HG03442 (cell line): ENCODE results near the gene ABHD16B.
"Not testable (repeated sequence)": the region's sequence is repeated elsewhere in the genome, so short reads cannot be mapped to it uniquely, and the experiment has no call there.

Experiments used
- ATAC-seq: cut with Tn5 transposase; IDR thresholded peaks from one replicate; pipeline ENCODE4 v1.9.1; 2021; ENCODE audit warnings: mild to moderate bottlenecking, moderate library complexity; ENCODE audit not compliant: unreplicated experiment

Gene ABHD16B

DNA sequence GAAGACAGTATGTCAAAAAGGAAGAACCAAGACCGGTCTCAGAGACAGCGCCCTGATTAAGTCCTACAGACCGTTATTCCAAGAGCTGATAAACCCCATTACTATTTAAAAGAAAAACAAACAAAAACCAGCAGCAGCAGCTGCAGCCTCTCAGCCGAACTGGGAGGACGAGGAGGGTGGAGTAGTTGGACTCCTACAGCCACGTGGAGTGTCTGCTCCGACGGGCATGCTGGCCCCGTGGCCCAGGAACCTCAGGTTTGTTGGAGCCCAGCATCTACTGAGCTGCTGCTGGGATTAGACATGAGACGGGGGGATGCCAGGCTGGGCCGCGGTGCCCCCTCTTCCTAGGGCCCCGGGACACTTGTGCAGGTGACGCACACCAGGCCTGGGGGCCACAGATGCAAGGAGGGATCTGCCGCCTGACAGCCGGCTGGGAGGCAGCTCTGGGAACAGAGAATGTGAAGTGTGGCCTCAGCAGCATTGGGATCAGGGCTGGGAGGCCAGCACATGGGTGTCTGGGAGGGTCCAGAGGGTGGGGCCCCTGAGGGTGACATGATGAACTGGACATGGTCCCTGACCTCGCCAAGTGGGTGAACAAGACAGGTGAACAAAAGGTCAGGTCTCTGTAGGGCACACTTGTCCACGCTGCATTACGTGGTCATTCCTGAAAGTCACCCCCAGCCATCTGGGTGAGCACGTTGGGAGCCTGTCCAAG lies 27.4 kb upstream of the ABHD16B start:
- no peak for ATAC-seq

- no peak for ATAC-seq
These were observed 26.8 kb upstream of the ABHD16B start for GRCh38 chr20:63834491-63834880.

DNA sequence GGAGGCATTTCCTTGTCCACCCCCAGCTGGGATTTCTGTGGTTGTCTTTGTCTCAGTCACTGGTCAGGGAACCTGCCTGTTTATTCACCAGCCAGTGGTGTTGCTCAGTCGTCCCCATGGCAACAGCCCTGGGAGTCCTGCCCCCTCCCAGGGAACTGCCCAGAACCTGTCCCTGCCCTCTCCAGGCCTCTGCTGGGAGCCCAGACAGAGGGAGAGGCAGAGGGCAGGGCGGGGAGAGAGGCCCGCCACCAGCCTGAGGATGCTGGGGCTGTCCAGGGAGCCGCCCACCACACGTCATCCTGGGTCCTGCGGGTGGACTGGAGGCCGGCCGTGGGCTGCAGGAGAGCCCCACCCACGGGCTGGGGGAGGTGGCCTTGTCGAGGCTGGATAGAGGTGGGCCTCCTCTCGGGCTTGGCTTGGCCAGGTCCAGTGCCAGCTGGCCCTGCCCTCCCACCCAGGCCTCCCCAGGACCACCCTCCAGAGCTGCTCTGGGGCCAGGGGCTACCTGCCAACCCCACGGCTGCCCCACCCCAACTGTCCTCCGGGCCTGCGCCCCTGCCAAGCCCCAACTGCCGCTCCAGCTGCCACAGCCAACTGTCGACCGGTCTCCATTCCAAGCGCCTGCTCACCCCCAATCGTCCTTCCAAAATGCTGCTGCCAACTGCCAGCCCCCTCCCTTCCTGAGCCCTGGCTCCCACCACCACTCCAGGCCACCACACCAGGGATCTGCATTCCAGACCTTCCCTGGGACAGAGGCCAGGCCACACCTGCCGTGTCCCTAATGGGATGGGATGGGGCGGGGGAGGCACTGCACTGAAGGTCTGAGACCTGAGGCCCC lies 26.1 kb upstream of the ABHD16B start:
- no peak for ATAC-seq

GRCh38 chr20:63836458-63837344 lies 24.6 kb upstream of the ABHD16B start:
- no peak for ATAC-seq

DNA sequence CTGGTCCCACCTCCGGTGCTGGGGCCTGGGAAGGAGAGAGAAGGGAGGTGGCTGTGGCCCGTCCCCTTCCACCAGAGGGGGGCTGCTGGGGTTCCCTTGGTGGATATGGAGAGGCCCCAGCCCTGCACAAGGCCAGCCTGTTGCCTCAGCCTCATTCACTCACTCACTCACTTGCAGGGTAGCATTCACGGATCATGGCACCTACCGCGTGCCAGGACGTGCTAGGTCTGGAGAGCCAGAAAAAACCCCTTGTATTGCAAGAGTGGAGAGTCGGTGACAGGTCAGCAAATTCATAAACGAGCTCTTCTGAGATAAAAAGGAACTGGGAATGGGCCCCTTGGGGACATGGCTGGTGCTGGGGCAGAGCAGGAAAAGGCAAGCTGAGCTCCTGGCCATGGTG lies 23.8 kb upstream of the ABHD16B start:
- no peak for ATAC-seq

DNA sequence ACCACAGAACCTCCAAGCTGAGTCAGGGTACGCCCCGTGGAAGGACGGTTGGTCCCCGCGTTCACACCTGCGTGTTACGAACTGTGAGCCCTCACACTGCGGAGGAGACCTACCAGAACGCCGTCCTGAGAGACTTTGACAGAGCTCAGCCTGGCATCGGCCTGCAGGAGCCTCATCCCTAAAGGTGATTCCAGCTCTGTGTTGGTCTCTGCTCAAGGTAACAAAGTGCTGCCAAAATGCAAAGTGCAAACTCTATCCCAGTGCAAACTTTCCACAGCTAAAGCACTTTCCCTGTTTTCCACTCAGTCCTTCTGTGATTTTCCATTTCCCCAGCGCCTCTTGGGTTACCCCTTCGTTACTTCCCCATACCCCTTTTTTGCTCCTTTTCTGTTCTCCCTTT lies 21.7 kb upstream of the ABHD16B start:
- no peak for ATAC-seq

- ATAC-seq = no peak
These were observed 20.9 kb upstream of the ABHD16B start for GRCh38 chr20:63840405-63840828.

DNA sequence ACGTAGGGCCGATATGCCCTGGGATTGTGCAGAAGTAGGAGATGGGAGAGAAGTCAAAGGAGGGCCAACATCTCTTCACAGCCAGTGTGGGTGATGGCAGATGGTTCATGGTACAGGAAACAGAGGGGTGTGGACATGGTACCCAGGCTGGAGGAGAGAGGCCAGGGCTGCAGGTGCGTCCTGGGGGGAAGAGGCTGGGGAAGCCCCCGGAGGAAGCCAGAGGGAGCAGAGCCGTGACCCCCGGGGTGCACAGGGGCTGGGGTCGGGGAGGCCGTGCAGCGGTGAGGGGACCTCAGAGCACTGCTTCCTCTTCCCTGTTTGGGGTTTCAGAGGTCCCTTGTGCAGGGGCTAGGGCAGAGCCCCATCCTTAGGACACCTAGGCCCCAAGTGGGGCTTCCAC lies 19.0 kb upstream of the ABHD16B start:
- no peak for ATAC-seq

- ATAC-seq = no peak
These were observed 18.1 kb upstream of the ABHD16B start for GRCh38 chr20:63843222-63843621.

- no peak for ATAC-seq
These were observed 17.5 kb upstream of the ABHD16B start for GRCh38 chr20:63843778-63844177.

DNA sequence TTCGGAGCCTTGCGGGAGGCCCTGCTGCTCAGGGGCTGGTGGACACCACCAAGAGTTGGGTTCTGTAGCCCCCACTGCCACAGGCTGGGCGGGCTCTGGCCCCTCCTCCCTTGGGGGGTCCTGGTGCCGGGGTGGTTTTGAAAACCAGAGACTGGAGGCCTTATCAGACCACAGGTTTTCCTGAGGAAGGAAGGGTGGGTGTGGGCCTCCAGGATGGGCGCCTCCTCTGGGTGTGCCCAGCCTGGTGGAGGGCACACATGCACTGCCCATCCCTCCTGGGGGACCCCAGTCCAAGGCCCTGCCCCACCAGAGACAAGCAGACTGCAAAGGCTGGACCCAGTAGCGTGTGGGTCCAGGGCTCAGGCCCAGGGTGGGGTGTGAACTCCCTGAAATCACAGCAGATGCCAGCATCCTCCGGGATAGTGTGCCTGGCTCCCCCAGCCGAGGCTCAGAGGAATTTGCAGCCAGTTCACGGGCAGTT lies 16.7 kb upstream of the ABHD16B start:
- no peak for ATAC-seq

DNA sequence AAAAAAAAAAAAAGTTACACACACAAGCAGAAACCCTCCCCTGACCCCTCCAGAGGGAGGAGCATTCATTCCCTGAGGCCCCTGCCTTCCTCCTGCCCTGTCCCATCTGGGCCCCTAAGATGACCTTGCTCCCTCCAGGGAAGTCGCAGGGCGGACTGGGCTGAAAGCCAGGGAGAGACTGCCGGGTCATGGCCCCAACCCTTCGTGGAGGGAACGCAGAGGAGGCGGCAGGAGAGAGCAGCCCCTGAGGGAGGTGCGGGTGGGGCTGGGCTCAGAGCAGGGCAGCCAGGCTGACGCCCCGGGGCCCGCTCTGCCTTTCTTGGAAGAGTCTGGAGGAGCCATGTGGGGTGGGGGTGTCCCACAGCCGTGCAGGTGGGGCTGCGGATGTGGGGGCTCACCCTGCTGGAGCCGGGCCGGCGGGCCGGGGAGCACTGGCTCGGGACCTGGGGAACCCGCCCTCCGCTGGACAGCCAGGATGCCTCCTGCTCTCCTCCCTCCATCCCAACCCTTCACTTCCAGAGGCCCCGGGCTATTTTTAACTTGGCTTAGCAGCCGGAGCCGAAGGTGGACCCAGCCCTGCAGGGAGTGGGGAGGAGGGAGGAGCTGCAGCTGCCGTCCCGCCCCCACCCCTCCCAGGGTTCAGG lies 15.0 kb upstream of the ABHD16B start:
- ATAC-seq = no peak

DNA sequence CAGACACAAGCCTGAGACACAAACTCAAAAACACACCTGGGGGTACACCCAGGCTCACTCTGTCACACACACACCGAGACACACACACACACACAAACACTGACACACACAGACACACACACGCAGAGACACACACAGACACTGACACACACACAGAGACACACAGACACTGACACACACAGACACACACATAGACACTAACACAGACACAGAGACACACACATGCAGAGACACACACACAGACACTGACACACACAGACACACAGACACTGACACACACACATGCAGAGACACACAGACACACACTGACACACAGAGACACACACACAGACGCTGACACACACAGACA lies 14.4 kb upstream of the ABHD16B start:
- ATAC-seq = no peak

DNA sequence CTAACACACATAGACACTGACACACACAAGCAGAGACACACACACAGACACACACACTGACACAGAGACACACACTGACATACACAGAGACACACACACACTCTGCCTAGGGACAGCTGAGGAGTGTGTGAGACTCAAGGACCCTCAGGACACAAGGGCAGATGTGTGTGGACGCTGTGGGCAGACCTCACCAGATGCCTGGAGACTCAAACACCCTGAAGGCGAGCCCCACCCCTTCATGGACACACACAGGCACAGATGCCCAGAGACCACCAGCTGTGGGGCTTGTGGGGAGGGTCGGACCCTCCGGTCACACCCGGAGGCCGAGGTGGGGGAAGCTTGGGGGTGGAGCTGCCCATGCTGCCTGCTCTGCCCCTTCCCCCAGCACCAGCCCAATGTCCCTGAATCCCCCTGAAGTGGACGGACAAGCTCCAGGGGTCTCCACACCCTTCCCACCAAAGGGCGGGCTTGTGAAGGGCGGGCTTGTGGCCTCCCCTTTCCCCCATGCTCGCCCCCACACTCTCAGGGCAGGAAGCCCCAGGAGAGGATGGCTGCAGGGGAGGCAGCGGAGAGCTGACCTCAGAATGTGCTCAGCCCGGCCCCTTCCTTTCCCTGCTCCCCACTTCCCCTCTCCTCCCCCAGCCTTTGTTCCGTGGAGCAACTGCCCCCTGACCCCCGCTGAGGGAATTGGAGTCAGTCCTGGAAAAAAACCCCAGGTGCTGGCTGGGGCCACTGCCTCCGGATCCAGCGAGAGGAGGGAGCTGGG lies 13.9 kb upstream of the ABHD16B start:
- ATAC-seq = no peak

- ATAC-seq = no peak
These were observed 13.0 kb upstream of the ABHD16B start for GRCh38 chr20:63848003-63848911.

- ATAC-seq = peak; percentile 61
These were observed 10.4 kb upstream of the ABHD16B start for GRCh38 chr20:63850689-63851547.

DNA sequence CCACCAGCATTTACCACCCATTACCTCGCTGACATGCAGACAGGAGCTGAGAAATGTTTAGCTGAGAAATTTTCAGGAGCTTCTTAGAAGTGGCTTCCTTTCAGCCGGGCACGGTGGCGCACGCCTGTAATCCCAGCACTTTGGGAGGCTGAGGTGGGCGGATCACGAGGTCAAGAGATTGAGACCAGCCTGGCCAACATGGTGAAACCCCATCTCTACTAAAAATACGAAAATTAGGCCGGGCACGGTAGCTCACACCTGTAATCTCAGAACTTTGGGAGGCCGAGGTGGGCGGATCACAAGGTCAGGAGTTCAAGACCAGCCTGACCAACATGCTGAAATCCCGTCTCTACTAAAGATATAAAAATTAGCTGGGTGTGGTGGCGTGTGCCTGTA lies 9.8 kb upstream of the ABHD16B start:
- not testable (repeated sequence) for ATAC-seq

DNA sequence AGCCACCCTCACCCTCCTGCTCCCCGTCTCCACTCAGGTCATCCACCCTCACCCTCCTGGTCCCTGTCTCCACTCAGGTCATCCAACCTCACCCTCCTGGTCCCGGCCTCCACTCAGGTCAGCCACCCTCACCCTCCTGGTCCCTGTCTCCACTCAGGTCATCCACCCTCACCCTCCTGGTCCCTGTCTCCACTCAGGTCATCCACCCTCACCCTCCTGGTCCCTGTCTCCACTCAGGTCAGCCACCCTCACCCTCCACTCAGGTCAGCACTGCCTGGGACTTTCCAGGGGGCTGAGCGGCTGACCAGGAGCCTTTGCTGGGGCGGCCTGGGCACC lies 7.6 kb upstream of the ABHD16B start:
- ATAC-seq = not testable (repeated sequence)
